HG02884 (cell line): ENCODE data around the gene PPP1R14C.
"Not testable (repeated sequence)": the region's sequence is repeated elsewhere in the genome, so short reads cannot be mapped to it uniquely, and the experiment has no call there.

Source experiments
- ATAC-seq: cut with Tn5 transposase; IDR thresholded peaks from one replicate; pipeline ENCODE4 v1.9.1; 2021; ENCODE audit warnings: mild to moderate bottlenecking, moderate library complexity; ENCODE audit not compliant: unreplicated experiment

PPP1R14C gene

DNA sequence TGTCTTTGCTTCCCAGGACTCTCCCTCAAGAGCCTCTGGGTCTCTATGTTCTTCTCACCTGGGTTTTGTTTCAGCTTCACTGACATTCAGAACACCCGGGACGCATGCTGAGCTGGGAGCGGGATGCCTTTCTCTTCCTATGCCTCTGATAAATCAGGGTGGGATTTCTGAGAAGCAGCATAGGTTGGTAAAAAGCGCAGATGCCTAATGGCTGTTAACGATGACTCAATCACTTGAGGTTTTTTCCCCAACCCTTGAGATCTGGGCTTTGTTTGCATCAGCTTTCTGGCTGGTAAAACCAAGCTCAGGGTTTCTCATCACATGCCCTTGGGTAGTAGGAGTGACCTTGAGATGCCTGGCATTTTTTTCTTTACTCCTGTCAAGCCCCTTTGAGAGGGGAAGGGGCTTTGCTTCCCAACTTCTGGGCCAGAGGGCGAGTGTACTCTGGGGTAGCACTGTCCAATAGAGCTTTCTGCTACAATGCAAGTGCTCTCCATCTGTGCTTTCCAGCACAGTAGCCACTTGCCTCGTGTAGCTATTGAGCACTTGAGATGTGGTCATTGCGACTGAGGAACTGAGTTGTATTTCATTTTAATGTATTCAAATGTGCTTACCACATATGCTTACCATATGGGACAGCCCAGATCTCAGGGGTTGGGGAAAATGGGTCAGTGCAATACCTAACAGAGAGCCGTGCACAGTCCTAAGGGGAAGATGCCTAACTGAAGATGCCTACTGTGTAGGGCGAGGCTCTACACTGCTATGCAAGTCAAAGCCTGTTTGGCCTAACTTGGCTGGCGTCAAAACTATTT lies 69.1 kb downstream of the PPP1R14C start:
- ATAC-seq, result no peak

DNA sequence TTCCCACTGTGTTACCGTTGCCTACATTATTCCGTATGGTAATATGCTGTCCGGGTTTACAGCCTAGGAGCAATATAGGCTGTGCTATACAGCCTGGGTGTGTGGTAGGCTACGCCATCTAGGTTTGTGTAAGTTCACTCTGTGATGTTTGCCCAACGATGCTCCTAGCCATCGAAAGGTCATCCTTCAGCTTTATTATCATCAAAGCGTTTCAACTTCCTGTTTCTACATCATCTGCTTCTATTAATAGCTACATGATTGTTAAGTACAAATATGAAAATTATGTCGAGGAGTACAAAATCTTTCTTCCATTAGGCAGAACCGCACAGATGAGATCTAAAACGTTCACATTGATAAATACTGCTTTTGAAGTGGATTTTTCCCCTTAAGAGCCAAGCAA lies 69.9 kb downstream of the PPP1R14C start:
- no peak for ATAC-seq

DNA sequence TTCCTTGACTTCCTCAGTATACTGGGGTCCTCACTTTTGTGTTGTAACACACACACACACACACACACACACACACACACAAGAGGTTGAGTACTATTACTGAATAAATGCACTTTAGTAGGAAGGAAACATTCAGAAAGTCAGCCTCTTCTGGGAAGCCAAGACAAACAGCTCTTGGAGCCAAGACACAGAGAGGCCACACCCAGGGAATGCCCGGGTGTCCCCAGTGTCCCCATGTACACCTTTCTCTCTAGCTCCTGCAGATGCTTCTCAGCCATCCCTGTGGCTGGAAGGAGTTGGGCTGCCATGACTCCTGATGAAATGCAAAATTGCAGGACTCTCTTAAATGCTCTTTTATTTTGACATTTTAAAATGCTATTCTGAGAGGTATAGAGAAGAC lies 70.5 kb downstream of the PPP1R14C start:
- ATAC-seq, result no peak

DNA sequence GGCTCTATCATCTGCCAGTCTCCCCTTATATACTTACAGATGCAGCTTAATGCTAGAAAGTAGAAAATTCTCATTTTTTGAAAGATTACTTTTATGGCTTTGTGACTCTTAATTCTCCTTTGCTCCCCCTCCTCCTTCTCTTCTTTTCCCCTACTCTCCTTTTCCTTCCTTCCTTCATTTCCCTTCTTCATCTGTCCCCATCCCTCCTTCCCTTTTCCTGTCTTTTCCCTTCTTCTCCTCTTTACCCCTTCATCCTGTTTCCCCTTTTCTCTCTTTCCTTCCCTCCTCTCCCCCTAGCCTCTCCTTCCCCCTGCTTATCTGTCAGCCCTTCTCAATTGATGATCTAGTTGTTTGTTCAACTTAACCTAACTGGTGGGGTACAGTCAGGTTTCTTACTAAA lies 71.5 kb downstream of the PPP1R14C start:
- ATAC-seq, result no peak

DNA sequence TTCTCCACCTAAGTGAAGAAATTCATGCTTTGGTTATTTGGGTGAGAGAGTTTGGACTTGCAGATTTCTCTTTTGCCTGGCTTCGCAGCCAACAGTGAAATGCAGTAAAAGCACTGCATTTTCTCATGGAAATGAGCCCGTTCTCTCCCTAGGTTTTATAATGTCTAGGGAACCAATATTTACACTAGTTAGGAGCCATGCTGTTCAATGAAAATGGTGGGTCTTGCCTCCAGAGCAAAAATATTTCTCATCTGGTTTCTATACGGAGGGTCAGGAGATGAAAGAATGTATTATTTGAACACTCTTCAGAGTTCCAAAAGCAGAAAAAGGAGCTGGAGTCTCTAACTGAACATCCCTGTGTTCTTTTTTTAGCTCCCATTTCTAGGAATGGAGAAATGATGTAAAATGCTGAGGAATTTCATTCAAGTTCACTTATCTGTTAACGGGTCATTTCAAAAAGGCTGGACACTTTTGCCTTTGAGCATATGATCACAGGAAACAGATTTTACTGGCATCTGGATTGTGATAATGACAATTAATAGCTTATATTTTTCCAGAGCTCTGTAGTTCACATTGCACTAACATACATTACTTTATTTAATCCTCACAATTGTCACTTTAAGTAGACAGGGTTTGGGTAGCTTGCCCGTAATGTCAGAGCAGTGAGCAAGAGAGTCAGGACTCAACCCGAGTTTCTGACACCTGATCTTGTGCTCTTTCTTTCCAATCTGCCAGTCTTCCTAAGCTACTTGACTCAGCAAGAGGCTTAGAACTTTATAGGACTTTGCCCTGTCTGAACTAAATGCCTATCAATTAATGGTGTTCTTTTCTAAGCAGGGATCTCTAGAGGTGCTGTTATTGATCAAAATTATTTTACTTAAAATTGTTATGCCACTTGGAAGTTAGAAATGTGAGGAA lies 78.0 kb downstream of the PPP1R14C start:
- ATAC-seq, result no peak

DNA sequence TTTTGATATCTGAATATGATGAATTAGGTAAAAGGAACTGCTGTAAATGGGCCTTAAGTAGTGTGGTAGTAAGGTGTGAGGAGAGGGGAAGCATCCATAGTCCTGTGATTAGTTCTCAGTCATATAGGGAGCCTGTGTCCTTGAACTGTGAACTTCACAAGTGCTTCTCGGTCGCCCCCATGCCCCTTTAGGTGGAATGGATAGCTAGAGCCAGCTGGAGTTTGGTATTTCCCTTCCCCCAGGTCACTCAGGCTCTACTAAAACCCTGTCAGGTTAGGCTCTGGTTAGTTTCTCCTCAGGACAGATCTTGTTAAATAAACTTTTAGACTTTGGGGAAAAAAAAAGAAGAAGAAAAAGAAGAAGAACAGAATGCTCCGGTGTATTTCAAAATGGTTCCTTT lies 82.0 kb downstream of the PPP1R14C start:
- ATAC-seq, result no peak

DNA sequence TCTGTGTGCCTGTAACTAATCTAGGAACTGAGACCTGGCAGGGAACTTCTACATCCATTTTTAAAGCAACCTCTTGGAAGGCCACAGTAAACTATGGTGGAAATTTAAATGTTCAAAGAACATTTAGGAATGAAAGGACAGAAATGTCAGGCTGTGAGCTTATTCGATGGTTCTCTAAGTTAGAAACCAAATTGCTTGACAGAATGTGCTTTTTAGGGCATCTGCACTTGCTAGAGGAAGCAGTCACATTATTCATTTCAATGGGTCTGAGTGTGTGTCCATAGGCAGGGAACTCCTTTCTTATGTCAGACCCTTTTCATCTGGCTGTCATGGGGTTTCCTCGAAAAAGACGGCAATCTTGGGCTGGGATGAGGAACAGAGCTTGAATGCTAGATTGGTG lies 84.4 kb downstream of the PPP1R14C start:
- ATAC-seq, result no peak

DNA sequence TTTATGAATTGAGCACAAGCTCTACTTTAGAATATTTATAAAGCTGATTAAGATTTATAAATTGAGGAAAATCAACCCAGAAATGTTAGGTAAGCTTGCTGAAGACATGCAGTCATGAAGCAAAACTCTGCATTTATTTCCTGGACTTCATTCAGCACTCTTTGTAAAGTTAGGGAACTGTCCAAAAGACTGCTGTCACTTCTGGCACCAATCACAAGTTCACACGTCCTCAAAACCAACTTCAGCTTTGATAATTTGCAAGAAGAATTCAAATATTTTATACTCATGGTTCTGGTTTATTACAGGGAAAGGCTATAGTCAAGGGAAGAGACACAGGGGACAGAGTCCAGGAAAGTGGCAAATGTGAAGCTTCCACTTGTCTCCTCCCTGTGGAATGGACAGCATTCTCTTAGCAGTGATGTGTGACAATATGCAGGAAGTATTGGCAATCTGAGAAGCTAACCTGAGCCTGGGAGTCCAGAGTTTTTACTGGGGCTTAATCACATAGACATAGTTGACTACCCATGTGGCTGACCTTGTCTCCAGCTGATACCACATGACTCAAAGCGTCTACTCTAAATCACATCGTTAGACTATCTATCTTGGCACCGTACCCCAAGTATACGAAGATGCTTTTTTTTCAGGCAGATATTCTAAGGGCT lies 85.4 kb downstream of the PPP1R14C start:
- no peak for ATAC-seq

DNA sequence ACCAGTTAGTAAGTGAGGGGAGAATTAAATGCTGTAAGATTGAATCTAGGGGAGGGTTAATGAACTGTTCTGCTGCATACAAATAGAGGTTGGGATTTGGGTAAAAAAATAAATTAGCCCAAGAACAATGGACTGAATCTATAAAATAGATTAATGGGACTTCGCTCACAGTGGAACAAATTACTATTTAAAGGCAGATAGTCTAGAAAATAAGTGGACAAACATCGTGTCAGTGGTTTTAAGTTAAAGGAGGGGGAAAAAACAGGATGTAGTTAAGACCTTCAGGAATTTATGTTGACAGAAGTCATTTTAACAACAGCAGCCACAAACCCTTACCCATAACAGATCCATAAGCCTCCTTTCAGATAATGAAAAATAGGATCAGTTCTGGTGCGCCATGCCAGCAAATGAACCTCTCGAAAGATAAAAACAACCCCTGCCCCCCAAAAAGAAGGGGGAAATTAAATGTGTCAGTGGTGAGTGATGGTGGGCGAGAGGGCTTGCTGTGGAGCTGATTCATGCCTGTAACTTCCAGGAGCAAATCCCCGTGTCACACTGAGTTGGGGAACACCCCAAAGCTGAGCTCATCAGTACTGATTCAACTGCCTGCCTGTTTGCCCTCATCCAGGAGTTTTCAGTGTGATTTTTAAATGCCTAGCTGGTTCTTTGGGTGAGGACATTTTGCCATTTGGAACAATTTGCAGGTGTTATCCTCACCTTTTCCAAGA lies 86.8 kb downstream of the PPP1R14C start:
- no peak for ATAC-seq

DNA sequence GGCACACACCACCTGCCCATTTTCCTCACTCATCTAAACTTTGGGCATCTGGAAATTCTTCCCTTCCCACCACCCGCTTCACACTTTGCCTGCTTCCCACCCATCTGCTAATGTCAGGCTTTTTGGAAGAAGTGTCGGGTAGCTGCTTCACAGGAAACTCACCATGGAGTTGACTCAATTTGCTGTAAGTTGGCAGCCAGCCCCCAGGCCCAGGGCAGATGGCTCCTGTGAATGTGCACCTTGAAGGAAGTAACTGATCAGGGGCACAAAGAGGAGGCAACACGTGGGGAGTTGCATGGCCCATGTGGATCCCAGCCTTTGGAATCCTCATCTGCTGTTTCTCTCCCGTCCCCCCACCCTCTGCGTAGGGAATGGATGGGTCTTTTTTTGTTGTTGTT lies 87.3 kb downstream of the PPP1R14C start:
- ATAC-seq, result no peak

DNA sequence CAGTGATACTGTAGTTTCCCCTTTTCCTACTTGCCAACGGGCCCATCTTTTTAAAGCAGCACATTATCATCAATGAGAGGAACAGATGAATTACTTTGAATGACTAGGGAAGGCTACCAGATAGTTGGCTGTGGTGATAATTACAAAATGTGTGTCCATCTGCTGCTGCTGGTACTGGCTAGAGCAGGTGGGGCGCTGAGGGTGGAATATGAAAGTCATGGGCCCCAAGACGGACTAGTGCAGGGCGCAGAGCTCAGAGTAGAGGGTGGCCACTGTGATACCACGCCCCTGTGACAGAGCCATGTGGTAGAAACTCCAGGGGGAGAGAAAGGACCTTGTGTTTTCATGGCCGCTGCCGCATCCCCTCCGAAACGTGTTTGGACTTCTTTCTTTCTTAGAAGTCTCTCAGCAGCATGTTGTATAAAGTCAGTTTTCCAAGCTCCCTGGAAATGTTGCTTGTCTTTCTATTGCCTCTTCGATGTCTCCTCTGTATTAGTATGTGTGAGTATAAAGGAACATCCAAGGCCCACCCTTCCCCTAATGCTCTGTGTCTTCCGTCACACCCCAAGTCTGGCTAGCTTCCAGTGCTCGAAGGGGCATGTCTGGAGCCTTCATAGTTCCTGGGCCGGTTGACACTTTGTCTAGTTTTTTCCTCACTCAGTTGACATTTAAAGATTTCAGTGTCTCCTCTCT lies 88.1 kb downstream of the PPP1R14C start:
- ATAC-seq, result no peak

DNA sequence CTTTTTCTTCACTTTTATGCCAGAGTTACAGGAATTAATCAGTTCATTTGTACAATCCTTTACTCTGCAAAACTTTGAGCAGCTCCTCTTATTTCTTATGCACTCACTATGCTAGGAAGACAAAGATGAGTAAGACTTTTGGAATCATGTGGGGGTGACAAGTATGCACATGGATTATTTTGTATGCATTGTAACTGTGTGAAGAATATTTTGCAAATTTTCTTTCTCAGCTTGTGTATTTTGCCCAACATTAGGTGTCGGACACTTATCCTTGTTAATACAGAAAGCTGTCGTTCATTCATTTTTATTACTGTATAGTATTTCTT lies 88.6 kb downstream of the PPP1R14C start:
- no peak for ATAC-seq

DNA sequence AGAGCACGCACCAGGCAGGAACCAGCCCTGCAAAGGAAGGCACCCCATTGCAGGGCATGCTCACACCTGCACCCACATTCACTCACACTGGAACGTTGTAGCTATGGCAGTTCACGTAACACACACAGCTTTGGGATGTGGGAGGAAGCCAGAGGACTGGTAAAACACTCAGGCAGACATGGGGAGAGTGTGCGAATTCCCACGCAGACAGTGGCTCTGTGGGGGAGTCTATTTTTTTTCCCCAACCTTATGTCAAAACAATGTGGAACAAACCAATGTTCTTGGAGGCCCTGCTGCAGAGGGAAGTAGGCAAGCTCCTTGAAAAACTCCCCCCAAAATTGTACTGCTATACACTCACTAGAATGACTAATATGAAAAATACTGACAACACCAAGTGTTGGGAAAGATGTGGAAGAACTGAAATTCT lies 91.0 kb downstream of the PPP1R14C start:
- ATAC-seq, result no peak

DNA sequence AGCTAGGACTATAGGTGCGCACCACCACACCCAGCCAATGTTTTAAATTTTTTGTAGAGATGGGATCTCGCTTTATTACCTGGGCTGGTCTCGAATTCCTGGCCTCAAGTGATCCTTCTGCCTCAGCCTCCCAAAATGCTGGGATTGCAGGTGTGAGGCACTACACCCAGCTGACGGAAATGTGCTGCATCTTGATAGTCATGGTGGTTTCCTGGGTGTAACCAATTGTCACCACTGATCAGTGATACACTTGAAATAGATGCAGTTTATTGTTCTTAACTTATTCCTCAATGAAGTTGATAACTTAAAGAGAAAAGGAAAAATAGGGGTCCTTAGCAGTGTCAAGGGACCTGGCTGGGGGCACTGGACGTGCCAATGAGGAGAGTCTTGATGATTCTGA lies 92.4 kb downstream of the PPP1R14C start:
- ATAC-seq, result no peak

DNA sequence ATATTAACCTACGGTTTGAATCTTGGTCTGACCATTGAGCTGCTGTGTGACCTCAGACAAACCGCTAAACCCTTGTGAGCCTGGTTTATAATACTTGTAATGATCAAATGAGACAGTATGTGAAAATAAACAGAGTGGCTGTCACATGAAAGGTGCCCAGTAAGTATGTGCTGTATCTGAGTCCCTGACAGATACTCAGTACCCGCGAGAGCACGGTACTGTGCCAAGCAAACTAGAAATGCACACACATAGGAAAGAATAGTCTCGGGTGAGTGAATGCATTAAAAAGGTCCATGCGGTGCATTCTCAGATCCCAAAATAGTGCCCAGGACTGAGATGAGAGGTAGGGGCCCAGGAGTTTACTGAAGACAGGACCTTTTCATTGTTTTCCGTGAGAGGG lies 93.3 kb downstream of the PPP1R14C start:
- ATAC-seq, result no peak

DNA sequence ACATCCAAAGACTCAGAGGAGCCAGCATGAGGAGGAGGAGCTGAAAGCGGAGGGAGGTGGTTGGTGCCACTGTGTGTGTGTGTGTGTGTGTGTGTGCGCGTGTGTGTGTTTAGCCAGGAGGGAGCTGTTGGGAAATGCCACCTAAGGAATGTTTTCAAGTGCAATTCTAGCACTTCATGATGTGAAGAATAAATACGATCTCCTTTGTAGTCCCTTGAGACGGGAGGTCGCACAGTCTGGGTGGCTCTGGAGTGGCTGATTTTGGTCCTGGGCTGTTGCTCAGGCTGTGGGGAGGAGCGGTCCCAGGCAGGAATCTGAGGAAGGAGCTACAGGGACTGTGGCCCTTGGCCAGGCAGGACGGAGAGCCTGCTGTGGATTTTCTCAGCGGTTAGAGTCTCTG lies 93.7 kb downstream of the PPP1R14C start:
- ATAC-seq, result no peak

DNA sequence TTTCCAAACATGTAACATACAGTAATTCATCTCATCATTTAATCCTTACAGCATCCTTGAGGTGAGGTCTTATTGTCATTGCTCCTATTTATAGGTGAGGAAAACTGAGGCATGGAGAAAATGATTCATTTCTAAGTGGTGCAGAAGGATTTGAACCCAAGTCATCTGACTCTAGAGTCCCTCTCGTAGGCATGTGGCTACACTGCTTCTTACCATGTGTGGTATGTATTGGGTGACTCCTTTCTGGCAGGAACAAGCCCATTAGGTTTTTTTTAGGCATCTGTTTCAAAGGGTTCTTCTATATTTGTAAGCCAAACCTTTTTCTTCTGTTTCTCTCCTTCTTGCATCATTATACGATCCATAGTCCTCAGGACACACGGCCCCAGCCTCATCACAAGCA lies 94.8 kb downstream of the PPP1R14C start:
- ATAC-seq, result no peak

DNA sequence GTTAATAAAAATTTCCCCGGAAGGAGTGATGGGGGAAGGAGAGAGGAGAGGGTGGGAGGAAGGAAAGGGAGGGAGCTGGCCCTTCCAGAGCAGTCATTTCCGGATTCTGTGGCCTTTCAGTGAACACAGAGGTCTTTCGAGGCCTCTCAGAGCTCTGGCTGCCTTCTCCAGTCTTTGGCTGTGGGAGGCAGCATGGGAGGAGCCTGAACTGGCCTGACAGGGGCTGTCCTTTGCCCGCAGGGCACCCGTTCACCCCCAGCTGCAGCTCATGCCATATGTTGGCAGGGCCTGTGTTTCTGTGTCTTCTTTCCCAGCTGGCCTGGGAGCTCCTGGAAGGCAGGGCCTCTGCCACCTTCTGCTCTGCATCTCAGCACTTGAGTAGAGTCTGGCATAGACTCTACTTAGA lies 95.5 kb downstream of the PPP1R14C start:
- ATAC-seq, result no peak

DNA sequence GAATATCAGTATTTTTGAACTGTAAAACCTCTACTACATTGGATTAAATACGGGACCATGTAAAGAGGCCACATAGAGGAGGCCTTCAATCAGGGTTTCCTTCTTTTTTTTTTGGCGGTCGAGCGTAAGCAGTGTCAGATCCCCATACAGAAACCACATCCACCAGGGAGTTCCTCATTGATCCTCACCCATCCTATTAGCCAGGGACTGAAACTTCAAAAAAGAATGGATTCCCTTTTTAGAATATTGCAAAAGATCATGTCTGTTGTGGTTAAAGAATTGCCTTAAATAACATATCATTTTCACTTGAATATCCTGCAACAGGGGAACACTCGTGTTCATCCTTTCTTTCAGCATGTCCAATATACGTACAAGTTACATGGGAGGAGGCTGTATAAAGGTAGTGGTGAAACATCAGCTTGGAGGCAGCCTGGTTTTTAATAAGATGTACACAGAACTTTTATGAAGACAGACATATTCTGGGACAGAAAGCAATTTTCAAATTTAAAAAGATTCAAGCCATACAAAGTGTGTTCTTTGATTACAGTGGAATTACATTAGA lies 96.1 kb downstream of the PPP1R14C start:
- no peak for ATAC-seq

DNA sequence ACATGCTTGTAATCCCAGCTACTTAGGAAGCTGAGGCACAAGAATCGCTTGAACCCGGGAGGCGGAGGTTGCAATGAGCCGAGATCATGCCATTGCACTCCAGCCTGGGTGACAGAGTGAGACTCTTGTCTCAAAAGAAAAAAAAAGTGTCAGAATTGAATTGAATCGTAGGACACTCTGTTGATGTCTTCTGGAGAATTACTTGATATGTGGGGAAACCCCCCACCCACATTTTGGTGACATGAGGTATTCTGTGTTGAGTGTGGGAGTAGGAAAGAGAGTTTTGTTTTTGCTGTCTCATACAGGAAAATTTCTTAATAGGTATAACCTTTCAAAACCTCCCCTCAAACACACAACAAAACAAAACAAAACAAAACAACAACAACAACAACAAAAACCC lies 98.9 kb downstream of the PPP1R14C start:
- not testable (repeated sequence) for ATAC-seq
